Prostate gland (tissue), 2 donors: ENCODE results near the gene ARID5A. TPM values are rescaled to one million over a fixed set of nuclear protein-coding genes. Genes with fewer than 3 reads are reported as not detected.

ENCODE experiments used
- DNase-seq: peaks from one replicate; pipeline ENCODE4 v3.0.0-alpha.2; 2019; ENCODE audit warnings: low spot score
- H3K27ac ChIP-seq, 2 donors: fragments of 200-600 bp; sonication (generic); 2 replicates each; pipeline ENCODE4 v1.5.1; 2017 to 2019
- H3K27me3 ChIP-seq: fragments of 200-600 bp; sonication (generic); replicated peaks from 2 replicates; pipeline ENCODE4 v1.5.1; 2019; ENCODE audit not compliant: insufficient read depth
- H3K36me3 ChIP-seq, 2 donors: fragments of 200-600 bp; sonication (generic); 1 replicate in 1 of 2; 2 replicates in 1 of 2; pipeline versions ENCODE4 v1.5.1 to v1.8.1; 2017 to 2019
- H3K4me1 ChIP-seq: fragments of 200-600 bp; sonication (generic); replicated peaks from 2 replicates; pipeline ENCODE4 v1.5.1; 2019
- H3K4me3 ChIP-seq, 2 donors: fragments of 200-600 bp; sonication (generic); 2 replicates each; pipeline ENCODE4 v1.5.1; 2017 to 2019
- H3K9me3 ChIP-seq: fragments of 200-600 bp; sonication (generic); 2 replicates; pipeline ENCODE4 v1.5.1; 2017
- POLR2A ChIP-seq: fragments of 450-650 bp; IDR thresholded peaks from one replicate; pipeline ENCODE4 v1.6.1; 2016; ENCODE audit warnings: antibody characterized with exemption, mild to moderate bottlenecking
- POLR2AphosphoS5 ChIP-seq: sonication (generic); formaldehyde crosslinking; IDR thresholded peaks from one replicate; pipeline ENCODE4 v1.6.1; 2017; ENCODE audit warnings: antibody characterized with exemption
- WGBS: methylation state at CpG from one replicate; pipeline ENCODE4 v1.1.5; 2018; 5-methylcytosine and 5-hydroxymethylcytosine counted together
- intact Hi-C: fragments of 100-400 bp; cut with DNase I; formaldehyde crosslinking; loops from one replicate; pipeline ENCODE4 v1.14.2; 2022
- total RNA-seq, 2 donors: library from RNA; depleted of rRNA; stranded (reverse); fragments of >200 nt; gene quantifications; one replicate each; pipeline ENCODE4 v1.1.0, GENCODE V29; 2016
- TF ChIP-seq, protein P1 (sequence below), 4 experiments: fragments of 200-600 bp in 2 of 4; fragments of 450-650 bp in 2 of 4; sonication (generic) in 2 of 4; IDR thresholded peaks; 1 replicate in 3 of 4; 2 replicates in 1 of 4; pipeline ENCODE4 v1.5.1; 2016 to 2019; ENCODE audit warnings: antibody characterized with exemption in 4 of 4, mild to moderate bottlenecking in 2 of 4, moderate library complexity in 2 of 4

ARID5A gene
- total RNA-seq, 2 donors from 2014 or later, result 23.0 to 54.6 TPM

DNA sequence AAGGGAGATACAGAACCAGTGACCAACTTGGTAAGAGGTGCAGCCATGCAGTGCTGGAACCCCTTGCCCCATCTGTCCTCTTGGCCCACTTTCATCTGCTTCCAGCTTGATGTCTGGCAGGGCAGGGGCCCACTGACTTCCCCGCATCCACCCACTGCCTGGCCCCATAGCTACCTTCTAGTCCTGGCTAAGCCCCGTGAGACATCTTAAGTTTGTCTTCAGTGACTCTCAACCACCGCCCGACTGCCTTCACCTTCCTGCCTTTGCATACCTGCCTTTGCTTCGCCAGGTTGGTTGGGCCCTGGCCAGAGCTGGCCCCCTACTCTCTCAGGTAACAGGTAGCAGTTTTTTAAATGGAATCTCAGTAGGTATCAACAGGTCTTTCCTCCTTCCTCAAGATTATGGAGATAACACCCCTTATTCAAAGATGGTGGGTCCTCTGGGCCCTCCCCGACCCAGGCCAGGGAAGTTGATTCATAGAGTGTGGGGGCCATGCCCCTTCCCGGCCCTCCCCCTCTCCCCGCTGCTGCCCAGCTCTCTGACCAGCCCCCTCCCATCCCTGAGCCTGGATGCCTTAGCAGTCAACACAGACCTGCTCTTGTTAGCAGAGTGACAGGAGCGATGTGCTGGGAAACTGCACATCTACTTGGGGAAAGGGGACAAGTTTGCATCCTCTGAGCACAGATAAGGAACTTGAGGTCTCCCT is 2.8 kb downstream of the ARID5A start:
- Histone ChIP-seq H3K4me3 (no peak overlapping the region), H3K27me3 (no peaks in the 10 kb centered on the region), H3K36me3 (no peaks in the 10 kb centered on the region), H3K9me3 (no peaks in the 10 kb centered on the region), H3K4me1 (peaks cover 9% of the 10 kb centered on the region), H3K27ac (peak overlapping the region in 1 of 2 donors; percentile 13)
- WGBS, result 68% methylated on average over 9 of the region's 9 CpGs
- intact Hi-C loops, result loop anchor here (5.0 to 10.0 kb wide), 4 partner anchors 98 to 415 kb away; partner anchors contain the start of genes KANSL3 and STARD7
- no peak for TF ChIP-seq POLR2A
- TF ChIP-seq POLR2AphosphoS5, result no peak
- TF ChIP-seq, protein P1, sequence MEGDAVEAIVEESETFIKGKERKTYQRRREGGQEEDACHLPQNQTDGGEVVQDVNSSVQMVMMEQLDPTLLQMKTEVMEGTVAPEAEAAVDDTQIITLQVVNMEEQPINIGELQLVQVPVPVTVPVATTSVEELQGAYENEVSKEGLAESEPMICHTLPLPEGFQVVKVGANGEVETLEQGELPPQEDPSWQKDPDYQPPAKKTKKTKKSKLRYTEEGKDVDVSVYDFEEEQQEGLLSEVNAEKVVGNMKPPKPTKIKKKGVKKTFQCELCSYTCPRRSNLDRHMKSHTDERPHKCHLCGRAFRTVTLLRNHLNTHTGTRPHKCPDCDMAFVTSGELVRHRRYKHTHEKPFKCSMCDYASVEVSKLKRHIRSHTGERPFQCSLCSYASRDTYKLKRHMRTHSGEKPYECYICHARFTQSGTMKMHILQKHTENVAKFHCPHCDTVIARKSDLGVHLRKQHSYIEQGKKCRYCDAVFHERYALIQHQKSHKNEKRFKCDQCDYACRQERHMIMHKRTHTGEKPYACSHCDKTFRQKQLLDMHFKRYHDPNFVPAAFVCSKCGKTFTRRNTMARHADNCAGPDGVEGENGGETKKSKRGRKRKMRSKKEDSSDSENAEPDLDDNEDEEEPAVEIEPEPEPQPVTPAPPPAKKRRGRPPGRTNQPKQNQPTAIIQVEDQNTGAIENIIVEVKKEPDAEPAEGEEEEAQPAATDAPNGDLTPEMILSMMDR (IDR thresholded peaks at IDR 0.05), result no peak
- DNase-seq, result no peak

DNA sequence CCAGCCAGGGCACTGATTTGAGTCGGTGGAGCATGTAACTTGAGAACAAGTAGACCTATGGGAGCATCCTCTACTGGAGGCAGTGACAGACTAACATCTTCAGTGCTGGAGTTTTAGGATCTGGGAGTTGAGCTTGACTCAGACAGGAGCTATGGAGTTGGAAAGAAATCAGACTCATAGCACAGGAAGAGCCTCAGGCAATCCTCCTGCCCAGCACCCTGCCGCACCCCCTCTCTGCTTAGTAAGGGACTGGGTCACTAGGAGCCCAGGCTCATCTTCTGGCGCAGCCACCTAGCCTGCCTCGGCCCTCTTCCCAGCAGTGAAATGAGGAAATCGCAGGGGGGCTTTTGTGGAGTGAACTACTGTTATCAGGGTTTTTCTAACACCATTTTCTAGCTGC is 3.6 kb downstream of the ARID5A start:
- intact Hi-C loops, result loop anchor here (5.0 kb wide), 1 partner anchor 257 kb away; no protein-coding TSS in a partner anchor
- Histone ChIP-seq H3K27ac (no peak overlapping the region), H3K4me1 (peaks cover 3% of the 10 kb centered on the region), H3K9me3 (no peaks in the 10 kb centered on the region), H3K27me3 (no peaks in the 10 kb centered on the region), H3K4me3 (no peak overlapping the region), H3K36me3 (no peaks in the 10 kb centered on the region)
- no peak for DNase-seq
- TF ChIP-seq POLR2A (no peak), POLR2AphosphoS5 (no peak)
- TF ChIP-seq, protein P1 (IDR thresholded peaks at IDR 0.05), result no peak
- WGBS, result 60% methylated on average over 5 of the region's 5 CpGs

DNA sequence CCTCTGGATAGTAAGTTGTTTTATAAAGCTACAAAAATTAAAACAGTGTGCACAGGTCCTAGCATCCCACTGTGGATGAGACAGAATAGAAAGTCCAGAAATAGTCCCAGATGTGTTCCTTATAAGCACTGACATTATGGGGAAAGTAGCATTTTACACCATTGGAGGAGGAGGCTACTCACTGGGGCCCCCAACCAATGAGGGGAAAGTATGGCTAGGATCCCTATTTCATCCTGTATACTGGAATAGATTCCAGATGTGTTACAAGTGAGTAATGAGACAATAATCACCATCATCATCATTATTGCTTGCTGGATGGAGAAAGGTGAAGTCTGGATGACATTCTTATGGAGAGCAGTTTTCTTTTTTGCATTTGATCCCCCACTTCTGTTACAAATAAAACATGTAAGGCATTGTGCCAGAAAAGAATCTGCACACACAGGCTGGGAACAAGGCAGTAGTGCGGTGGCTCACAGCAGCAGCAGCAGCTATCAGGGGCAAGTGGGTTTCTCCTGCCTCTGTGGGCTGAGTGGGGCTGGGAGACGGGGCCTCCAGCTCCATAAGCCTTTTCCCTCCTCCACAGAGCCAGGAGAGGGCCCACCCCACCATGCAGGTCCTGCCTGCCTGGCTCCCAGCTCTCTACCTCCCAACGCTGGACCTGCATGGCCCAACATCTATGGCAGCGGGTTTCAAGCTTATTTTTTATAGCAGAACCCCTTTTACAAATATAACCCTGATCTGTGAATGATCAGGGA is 5.0 kb downstream of the ARID5A start:
- no peaks in the 10 kb centered on the region for H3K4me1 ChIP-seq
- intact Hi-C loops, result loop anchor here (5.0 kb wide), 1 partner anchor 256 kb away; no protein-coding TSS in a partner anchor
- DNase-seq, result no peak
- no peaks in the 10 kb centered on the region for H3K36me3 ChIP-seq
- TF ChIP-seq POLR2A, result no peak
- TF ChIP-seq POLR2AphosphoS5, result no peak
- TF ChIP-seq, protein P1 (IDR thresholded peaks at IDR 0.05), result no peak
- no peak overlapping the region for H3K4me3 ChIP-seq
- no peaks in the 10 kb centered on the region for H3K9me3 ChIP-seq
- 93% methylated on average over 4 of the region's 4 CpGs for WGBS
- no peaks in the 10 kb centered on the region for H3K27me3 ChIP-seq
- H3K27ac ChIP-seq, result no peak overlapping the region

DNA sequence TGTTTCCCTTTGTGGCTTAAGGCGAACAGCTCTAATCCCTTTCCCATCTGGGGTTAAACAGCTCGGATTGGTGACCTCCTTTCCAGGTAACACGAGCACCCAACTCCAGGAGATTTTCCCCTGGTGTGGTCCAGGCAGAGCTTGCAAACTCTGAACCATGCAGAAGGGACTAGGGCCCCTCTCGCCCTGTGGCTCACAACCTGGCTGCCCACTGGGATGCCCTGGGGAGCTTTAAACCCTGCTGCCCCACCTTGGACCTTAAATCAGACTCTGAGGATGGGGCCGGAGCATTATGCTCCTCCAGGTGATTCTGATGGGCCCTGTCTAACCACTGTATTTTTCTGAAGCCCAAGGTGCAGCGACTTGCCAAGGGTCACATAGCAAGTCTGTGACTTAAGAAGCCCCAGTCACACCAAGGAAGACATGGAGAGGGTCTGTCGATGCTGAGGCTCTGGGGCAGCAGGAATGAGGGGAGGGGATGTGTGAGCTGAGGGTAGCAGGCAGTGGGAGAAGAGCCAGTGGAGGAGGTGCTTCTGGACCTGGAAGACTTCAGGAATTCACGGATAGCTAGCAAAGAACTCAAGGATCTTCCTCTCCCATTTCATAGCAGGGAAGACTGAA is 5.9 kb downstream of the ARID5A start:
- intact Hi-C loops, result loop anchor here (5.0 kb wide), 1 partner anchor 255 kb away; no protein-coding TSS in a partner anchor
- H3K9me3 ChIP-seq, result no peaks in the 10 kb centered on the region
- WGBS, result 86% methylated on average over 8 of the region's 8 CpGs
- no peak overlapping the region for H3K27ac ChIP-seq
- H3K4me1 ChIP-seq, result no peaks in the 10 kb centered on the region
- H3K36me3 ChIP-seq, result no peaks in the 10 kb centered on the region
- no peak for DNase-seq
- H3K27me3 ChIP-seq, result no peaks in the 10 kb centered on the region
- TF ChIP-seq POLR2AphosphoS5, result no peak
- TF ChIP-seq POLR2A, result no peak
- TF ChIP-seq, protein P1 (IDR thresholded peaks at IDR 0.05), result no peak
- H3K4me3 ChIP-seq, result no peak overlapping the region
